Renal cortical epithelial cell (primary cell): ENCODE data around the gene RING1. TPM values are rescaled to one million over a fixed set of nuclear protein-coding genes. Genes with fewer than 3 reads are reported as not detected.

ENCODE experiments used
- DNase-seq: peaks from one replicate; pipeline ENCODE4 v3.0.0-alpha.2; 2011; ENCODE audit warnings: low read depth
- total RNA-seq: library from RNA; depleted of rRNA; stranded (reverse); fragments of >200 nt; gene quantifications from 2 replicates; pipeline ENCODE4 v1.2.3, GENCODE V29; 2014

The RING1 gene
- total RNA-seq, result 18.4 and 28.0 TPM in 2 replicates

DNA sequence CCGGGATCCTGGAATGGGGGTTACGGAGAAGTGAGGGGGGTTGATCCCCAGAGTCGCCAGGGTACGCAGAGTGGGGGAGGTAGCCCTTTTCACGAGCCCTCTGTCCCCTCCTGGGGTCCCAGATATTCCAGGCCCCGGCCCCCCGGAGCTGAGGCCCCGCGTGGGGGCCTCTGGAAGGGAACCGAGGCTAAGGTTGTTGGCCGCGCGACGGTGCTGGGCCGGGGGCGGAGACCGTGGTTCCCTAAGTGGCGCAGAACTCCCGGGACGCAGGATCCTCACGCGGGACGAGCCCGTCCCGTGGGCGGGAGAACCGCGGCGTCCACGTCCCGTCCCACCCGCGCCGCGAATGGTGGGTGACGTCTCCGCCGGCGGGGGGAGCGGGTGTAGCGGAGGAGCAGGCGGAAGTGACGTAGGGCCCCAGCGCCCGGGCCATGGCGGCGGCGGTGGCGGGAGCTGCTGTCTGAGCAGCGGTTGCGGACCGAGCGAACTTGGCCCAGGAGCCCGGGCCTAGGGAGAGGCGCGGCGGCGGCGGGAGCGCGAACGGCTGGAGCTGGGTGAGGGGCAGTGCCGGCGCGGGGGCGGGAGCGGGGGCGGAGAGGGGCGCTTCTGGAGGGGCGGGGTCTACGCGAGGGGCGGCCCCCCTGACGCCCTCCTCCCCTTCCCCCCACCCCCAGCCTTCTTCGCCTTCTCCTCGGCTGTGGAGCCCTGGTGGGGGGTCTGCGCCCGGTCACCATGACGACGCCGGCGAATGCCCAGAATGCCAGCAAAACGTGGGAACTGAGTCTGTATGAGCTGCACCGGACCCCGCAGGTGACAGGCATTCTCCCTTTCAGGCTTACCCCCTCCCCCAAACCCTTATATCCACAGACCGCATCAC is at the start of gene RING1:
TSS of gene RING1 (plus strand) at position 410 of the 877 bp plus-strand sequence. CDS start at position 733, 323 bp downstream.
- peak; percentile 29 for DNase-seq

DNA sequence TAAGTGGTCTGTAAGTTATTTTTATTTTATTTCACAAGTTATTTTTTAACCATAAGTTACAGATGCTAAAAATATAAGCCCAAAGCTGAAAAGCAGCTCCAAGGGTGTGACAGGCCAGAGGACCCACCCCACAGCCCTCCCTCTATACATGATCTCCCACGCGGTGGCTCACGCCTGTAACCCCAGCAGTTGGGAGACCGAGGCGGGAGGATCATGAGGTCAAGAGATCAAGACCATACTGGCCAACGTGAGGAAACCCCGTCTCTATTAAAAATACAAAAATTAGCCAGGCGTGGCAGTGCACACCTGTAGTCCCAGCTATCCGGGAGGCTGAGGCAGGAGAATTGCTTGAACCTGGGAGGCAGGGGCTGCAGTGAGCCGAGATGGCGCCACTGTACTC is 48.2 kb upstream of the RING1 start:
- no peak for DNase-seq

GRCh38 chr6:33160728-33161344 is 47.5 kb upstream of the RING1 start:
- DNase-seq, result peak; percentile 39

- DNase-seq, result peak; percentile 1
Measured at GRCh38 chr6:33161354-33162331, 46.7 kb upstream of the RING1 start.

- DNase-seq, result no peak
Measured at GRCh38 chr6:33163540-33163939, 44.8 kb upstream of the RING1 start.

DNA sequence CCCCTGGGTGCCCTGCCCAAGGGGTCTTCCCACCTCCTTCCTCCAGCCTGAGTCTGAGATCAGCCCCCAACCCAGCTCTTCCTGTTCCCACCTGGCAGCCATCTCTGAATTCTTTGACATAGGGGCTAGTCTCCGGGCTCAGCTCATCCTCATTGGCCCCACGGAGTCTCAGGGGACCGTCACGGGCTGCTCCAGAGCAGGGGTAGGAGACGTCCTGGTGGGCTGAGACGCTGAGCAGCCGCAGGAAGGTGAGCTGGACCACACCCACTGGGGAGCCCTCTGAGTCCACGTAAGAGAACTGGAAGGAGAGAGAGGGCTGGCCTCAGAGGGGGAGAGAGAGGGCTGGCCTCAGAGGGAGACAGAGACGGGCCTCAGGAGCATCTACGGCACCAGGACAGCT is 44.1 kb upstream of the RING1 start:
- no peak for DNase-seq

GRCh38 chr6:33164665-33165373 is 43.5 kb upstream of the RING1 start:
- DNase-seq, result no peak

- DNase-seq, result no peak
Measured at GRCh38 chr6:33165581-33166258, 42.6 kb upstream of the RING1 start.

GRCh38 chr6:33166363-33166762 is 41.9 kb upstream of the RING1 start:
- DNase-seq, result no peak

DNA sequence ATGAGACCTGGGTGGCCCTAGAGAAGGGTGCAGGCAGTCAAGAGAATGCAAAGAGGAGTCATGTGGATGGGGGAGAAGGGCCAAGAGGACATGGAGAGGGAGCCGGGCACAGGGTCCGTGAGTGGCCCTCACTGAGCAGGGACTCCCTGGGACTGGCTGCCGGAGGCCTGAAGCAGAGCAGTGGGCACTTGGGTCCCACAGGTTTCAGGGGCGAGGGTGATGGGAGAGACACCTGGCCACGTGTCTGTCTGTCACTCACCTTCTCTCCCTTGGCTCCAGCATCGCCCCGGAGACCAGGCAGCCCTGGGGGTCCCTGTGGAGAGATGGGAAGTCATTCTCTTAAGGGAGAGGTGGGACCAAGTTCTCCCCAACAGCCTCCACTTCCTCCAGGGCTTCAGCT is 41.5 kb upstream of the RING1 start:
- DNase-seq, result no peak

- no peak for DNase-seq
Measured at GRCh38 chr6:33167374-33168283, 40.7 kb upstream of the RING1 start.

DNA sequence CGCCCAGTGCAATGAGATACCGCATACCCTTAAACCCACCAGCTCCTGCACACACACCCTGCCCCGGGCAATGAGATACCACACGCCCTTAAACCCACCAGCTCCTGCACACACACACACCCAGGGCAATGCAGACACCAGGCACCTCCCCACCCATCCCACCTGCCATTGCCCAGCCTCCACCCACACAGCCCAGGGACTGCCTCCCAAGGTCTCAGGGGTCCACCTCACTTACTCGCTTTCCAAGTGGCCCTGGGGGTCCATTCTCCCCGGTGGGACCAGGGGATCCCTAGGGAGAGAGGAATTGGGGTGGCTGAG is 40.1 kb upstream of the RING1 start:
- DNase-seq, result no peak

GRCh38 chr6:33168639-33169038 is 39.7 kb upstream of the RING1 start:
- no peak for DNase-seq

- DNase-seq, result no peak
Measured at GRCh38 chr6:33169291-33170175, 38.8 kb upstream of the RING1 start.

- DNase-seq, result no peak
Measured at GRCh38 chr6:33170176-33171015, 37.9 kb upstream of the RING1 start.

GRCh38 chr6:33171016-33171879 is 37.1 kb upstream of the RING1 start:
- DNase-seq, result no peak
